Activated CD4-positive, CD25-positive, alpha-beta regulatory T cell treated with anti-CD3 and anti-CD28 coated beads, Interleukin-2, amount 50 U/mL, for 16 hours (primary cell): Measurements from ENCODE around the gene TMEM203.
"Not testable (repeated sequence)": the region's sequence is repeated elsewhere in the genome, so short reads cannot be mapped to it uniquely, and the experiment has no call there.

ENCODE experiments used
- DNase-seq: peaks from one replicate; pipeline ENCODE4 v3.0.0-alpha.2; 2020; ENCODE audit warnings: low read depth, low spot score

The TMEM203 gene

GRCh38 chr9:137205126-137206069, at the start of gene TMEM203, which contains the start of gene NDOR1:
Gene TMEM203, minus strand, starts transcription at chr9:137205648. Its CDS starts 234 bp downstream, at chr9:137205414.
Gene NDOR1, plus strand, starts transcription at chr9:137205700. Its CDS starts 78 bp downstream, at chr9:137205778.
- peak; percentile 95 for DNase-seq

- DNase-seq: peak; percentile 91
Measured at GRCh38 chr9:137254624-137255447, 49.4 kb upstream of the TMEM203 start, which contains the start of gene NELFB. Gene NELFB, plus strand, starts transcription at chr9:137255327.

- DNase-seq: no peak
Measured at GRCh38 chr9:137253717-137254623, 48.5 kb upstream of the TMEM203 start.

- no peak for DNase-seq
Measured at GRCh38 chr9:137252555-137253506, 47.4 kb upstream of the TMEM203 start.

- DNase-seq: no peak
Measured at GRCh38 chr9:137251490-137252268, 46.2 kb upstream of the TMEM203 start.

GRCh38 chr9:137251194-137251461, 45.7 kb upstream of the TMEM203 start, which contains the start of gene STPG3:
Gene STPG3, plus strand, starts transcription at chr9:137251286. Its CDS starts 1 bp downstream, at chr9:137251287.
- no peak for DNase-seq

- no peak for DNase-seq
Measured at GRCh38 chr9:137250329-137251193, 45.1 kb upstream of the TMEM203 start.

- DNase-seq: no peak
Measured at GRCh38 chr9:137247916-137248175, 42.4 kb upstream of the TMEM203 start.

- no peak for DNase-seq
Measured at GRCh38 chr9:137247135-137247915, 41.9 kb upstream of the TMEM203 start.

GRCh38 chr9:137245450-137246421, 40.3 kb upstream of the TMEM203 start:
- no peak for DNase-seq

GRCh38 chr9:137244486-137245449, 39.3 kb upstream of the TMEM203 start:
- no peak for DNase-seq

- DNase-seq: no peak
Measured at GRCh38 chr9:137243626-137244485, 38.4 kb upstream of the TMEM203 start.

- not testable (repeated sequence) for DNase-seq
Measured at GRCh38 chr9:137243266-137243625, 37.8 kb upstream of the TMEM203 start.
